ENCODE data around the gene SEPTIN8. TPM values are rescaled to one million over a fixed set of nuclear protein-coding genes. Genes with fewer than 3 reads are reported as not detected.
A peak's percentile ranks its signal among the peaks of the same experiment; 100 is the strongest.

Gene SEPTIN8
- total RNA-seq, 1 donor from 2014 or later: 26.9 TPM

DNA sequence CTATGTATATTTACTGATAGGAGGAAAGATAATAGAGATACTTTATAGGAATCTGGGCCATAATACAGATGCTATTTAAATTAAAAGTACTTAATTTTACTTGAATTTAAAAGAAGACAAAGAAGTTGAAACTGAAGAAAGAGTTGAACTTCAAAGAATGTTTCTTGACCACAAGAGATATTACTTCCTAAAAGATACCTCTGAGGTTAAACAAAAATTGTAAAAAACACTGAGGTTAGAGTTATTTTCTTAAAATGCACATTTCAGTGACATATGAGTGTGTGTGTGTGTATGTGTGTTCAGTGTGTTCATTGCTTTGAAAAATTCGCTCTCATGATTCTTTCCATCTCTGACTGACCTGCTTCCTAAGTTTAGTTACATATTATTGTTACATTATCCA, 3.5 kb upstream of the SEPTIN8 start:
- Mint-ChIP-seq H3K4me3 (ENCODE audit: unreplicated experiment) (no peak overlapping the region), H3K27me3 (ENCODE audit: unreplicated experiment) (peaks cover 3% of the 10 kb centered on the region), H3K36me3 (ENCODE audit: unreplicated experiment) (no peaks in the 10 kb centered on the region), H3K27ac (ENCODE audit: unreplicated experiment) (no peak overlapping the region), H3K4me1 (ENCODE audit: low read depth, unreplicated experiment) (peaks cover 9% of the 10 kb centered on the region), H3K9me3 (ENCODE audit: unreplicated experiment) (no peaks in the 10 kb centered on the region)
- TF ChIP-seq, protein P1, sequence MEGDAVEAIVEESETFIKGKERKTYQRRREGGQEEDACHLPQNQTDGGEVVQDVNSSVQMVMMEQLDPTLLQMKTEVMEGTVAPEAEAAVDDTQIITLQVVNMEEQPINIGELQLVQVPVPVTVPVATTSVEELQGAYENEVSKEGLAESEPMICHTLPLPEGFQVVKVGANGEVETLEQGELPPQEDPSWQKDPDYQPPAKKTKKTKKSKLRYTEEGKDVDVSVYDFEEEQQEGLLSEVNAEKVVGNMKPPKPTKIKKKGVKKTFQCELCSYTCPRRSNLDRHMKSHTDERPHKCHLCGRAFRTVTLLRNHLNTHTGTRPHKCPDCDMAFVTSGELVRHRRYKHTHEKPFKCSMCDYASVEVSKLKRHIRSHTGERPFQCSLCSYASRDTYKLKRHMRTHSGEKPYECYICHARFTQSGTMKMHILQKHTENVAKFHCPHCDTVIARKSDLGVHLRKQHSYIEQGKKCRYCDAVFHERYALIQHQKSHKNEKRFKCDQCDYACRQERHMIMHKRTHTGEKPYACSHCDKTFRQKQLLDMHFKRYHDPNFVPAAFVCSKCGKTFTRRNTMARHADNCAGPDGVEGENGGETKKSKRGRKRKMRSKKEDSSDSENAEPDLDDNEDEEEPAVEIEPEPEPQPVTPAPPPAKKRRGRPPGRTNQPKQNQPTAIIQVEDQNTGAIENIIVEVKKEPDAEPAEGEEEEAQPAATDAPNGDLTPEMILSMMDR (IDR thresholded peaks at IDR 0.05; ENCODE audit: partially characterized antibody, unreplicated experiment): no peak
- DNase-seq: no peak

DNA sequence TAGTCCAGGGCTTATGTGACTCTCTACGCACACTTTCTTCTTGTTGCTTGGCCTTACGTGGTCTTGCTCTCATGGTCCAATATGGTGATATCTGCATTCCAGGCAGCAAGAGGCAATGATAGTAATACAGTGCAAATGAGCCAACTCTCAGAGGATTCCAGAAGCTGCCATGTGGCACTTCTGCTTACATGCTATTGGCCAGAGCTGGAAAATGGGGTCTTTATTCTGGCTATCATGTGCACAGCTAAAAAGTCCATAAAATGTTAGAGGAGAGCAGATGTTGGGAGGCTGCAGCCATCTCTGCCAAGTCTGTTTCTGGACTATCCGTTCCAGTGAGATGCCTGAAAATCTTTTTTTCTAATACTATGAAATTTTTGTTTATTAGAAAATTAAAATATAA, 2.9 kb upstream of the SEPTIN8 start:
- Mint-ChIP-seq H3K36me3 (ENCODE audit: unreplicated experiment) (no peaks in the 10 kb centered on the region), H3K27me3 (ENCODE audit: unreplicated experiment) (peaks cover 3% of the 10 kb centered on the region), H3K9me3 (ENCODE audit: unreplicated experiment) (no peaks in the 10 kb centered on the region), H3K27ac (ENCODE audit: unreplicated experiment) (no peak overlapping the region), H3K4me3 (ENCODE audit: unreplicated experiment) (no peak overlapping the region), H3K4me1 (ENCODE audit: low read depth, unreplicated experiment) (peaks cover 12% of the 10 kb centered on the region)
- TF ChIP-seq, protein P1 (IDR thresholded peaks at IDR 0.05; ENCODE audit: partially characterized antibody, unreplicated experiment): no peak
- no peak for DNase-seq

DNA sequence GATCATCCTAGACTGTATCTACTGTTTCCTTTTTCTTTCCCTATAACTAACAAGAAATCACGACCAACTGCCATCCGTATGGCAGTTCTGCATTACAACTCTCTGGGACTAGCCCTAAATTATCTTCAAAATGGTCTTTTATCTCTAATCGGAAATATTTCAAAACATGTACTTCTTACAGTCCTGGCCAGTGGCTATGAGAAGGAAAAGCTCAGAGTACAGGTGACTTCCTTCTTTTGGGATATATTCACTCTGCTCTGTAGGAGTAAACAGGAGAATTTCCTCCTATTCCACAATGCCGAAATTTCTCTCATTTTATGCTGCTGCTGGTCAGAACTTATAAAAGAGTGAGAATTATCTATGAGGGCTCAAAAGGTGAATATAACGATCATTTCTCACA, 1.8 kb upstream of the SEPTIN8 start:
- Mint-ChIP-seq H3K9me3 (ENCODE audit: unreplicated experiment) (no peaks in the 10 kb centered on the region), H3K27me3 (ENCODE audit: unreplicated experiment) (peaks cover 5% of the 10 kb centered on the region), H3K27ac (ENCODE audit: unreplicated experiment) (no peak overlapping the region), H3K4me3 (ENCODE audit: unreplicated experiment) (peak overlapping the region; percentile 43), H3K4me1 (ENCODE audit: low read depth, unreplicated experiment) (peaks cover 12% of the 10 kb centered on the region), H3K36me3 (ENCODE audit: unreplicated experiment) (no peaks in the 10 kb centered on the region)
- DNase-seq: no peak
- TF ChIP-seq, protein P1 (IDR thresholded peaks at IDR 0.05; ENCODE audit: partially characterized antibody, unreplicated experiment): no peak

DNA sequence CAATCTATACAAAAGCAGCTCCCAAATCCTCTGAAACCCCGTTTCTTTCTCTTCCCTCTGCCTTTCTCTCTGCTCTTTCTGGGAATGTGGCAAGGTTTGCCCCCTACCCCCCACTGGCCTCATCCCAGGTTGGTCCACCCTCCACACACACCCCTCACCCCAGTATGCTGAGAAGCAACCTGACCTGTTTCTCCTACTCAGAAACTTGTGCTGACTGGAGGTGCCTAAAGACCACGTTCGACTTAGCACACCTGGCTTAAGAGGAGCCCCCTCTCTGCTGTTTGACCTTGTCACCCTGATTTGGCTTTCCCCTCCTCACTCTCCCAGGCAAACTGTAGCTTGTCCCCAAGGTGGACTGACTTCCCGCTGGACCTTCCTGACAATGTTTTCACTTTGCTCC, 1.1 kb upstream of the SEPTIN8 start:
- H3K36me3 Mint-ChIP-seq (ENCODE audit: unreplicated experiment): no peaks in the 10 kb centered on the region

DNA sequence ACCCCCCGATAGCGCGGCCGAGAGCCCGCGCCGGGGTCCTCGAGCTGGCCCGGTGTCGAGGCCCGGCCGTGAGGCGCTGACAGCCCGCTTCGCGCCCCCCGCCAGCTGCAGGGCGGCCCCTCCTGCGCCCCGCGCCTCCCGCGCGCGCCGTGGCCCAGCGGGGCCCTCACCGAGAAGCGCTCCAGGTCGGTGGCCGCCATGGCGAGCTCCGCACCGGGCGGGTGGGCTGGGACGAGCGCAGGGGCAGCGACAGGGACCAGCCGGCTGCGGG, 166 bp downstream of the SEPTIN8 start:
- Mint-ChIP-seq H3K4me1 (ENCODE audit: low read depth, unreplicated experiment) (peaks cover 13% of the 10 kb centered on the region), H3K9me3 (ENCODE audit: unreplicated experiment) (no peaks in the 10 kb centered on the region), H3K36me3 (ENCODE audit: unreplicated experiment) (no peaks in the 10 kb centered on the region), H3K4me3 (ENCODE audit: unreplicated experiment) (no peak overlapping the region), H3K27ac (ENCODE audit: unreplicated experiment) (no peak overlapping the region), H3K27me3 (ENCODE audit: unreplicated experiment) (peaks cover 10% of the 10 kb centered on the region)
- TF ChIP-seq, protein P1 (IDR thresholded peaks at IDR 0.05; ENCODE audit: partially characterized antibody, unreplicated experiment): no peak
- no peak for DNase-seq

More for the DNA sequence above, 1.1 kb upstream of the SEPTIN8 start:
- Mint-ChIP-seq H3K27me3 (ENCODE audit: unreplicated experiment) (peaks cover 10% of the 10 kb centered on the region), H3K4me1 (ENCODE audit: low read depth, unreplicated experiment) (peaks cover 13% of the 10 kb centered on the region), H3K27ac (ENCODE audit: unreplicated experiment) (no peak overlapping the region), H3K4me3 (ENCODE audit: unreplicated experiment) (peak overlapping the region; percentile 69), H3K9me3 (ENCODE audit: unreplicated experiment) (no peaks in the 10 kb centered on the region)
- DNase-seq: no peak
- TF ChIP-seq, protein P1 (IDR thresholded peaks at IDR 0.05; ENCODE audit: partially characterized antibody, unreplicated experiment): no peak

Data from glutamatergic neuron (in vitro differentiated cells).